Measurements from ENCODE around the gene COL20A1. TPM values are rescaled to one million over a fixed set of nuclear protein-coding genes. Genes with fewer than 3 reads are reported as not detected.
A peak's percentile ranks its signal among the peaks of the same experiment; 100 is the strongest.

The COL20A1 gene
- total and polyA plus RNA-seq, 2 donors (not counting 1 experiment from before 2014, with no cell fraction given) = not detected

DNA sequence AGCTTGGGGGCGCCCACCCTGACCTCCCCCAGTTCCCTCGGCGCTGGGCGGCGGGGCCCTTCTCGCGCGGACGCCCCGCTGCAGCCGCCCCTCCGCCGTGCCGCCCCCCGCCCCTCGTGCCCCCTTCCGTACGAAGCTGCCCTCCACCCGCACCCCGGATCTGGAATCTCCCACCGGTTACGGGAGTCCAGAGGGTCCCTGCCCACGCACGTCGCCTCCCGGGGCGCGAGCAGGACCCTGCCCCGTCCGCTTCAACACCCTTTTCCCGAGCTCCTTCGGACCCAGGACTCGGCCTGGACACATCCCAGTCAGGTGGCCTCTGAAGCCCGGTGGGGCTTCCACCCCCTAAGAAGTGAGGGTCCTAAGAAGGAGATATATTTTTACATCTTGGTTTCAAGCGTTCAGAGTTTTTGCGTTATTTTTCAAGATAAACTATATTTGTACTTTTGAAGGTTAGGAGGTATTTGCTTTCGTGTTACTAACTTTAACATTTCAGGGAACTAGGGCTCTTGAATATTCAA is 19.9 kb upstream of the COL20A1 start:
- peak overlapping the region; percentile 80 for H3K9ac ChIP-seq (ENCODE audit: low read length)
- H3K9me3 ChIP-seq (ENCODE audit: control extremely low read depth in 1 of 3, control insufficient read depth in 2 of 3, insufficient read depth in 1 of 3, low read length in 2 of 3) = no peaks in the 10 kb centered on the region
- H3K27me3 ChIP-seq (replicated peaks in 1 of 4; ENCODE audit: control extremely low read depth in 1 of 4, control insufficient read depth in 3 of 4, insufficient read depth in 4 of 4, low read length in 3 of 4) = no peaks in the 10 kb centered on the region
- Mint-ChIP-seq H3K27me3 (no peaks in the 10 kb centered on the region), H3K27ac (peak overlapping the region; percentile 84), H3K4me3 (peak overlapping the region; percentile 92), H3K9me3 (ENCODE audit: insufficient read depth) (no peaks in the 10 kb centered on the region), H3K4me1 (peaks cover 27% of the 10 kb centered on the region)
- H4K20me1 ChIP-seq (ENCODE audit: control insufficient read depth, insufficient read depth, low read length, poor library complexity, severe bottlenecking) = peaks cover 41% of the 10 kb centered on the region
- ChIA-PET CTCF (interaction anchor here (1.1 to 2.2 kb wide), 2 partner anchors 36 to 50 kb away, joined by 3 to 8 read pairs; no protein-coding TSS in a partner anchor), POLR2A (no interaction called here)
- H2AFZ ChIP-seq (ENCODE audit: insufficient read depth, low read depth, low read length, poor library complexity, severe bottlenecking) = peak overlapping the region; percentile 83
- 0% methylated on average over 33 of the region's 37 CpGs for WGBS (ENCODE audit: insufficient coverage)
- no peak for DNase-seq
- H3K4me3 ChIP-seq (ENCODE audit: control extremely low read depth in 1 of 5, extremely low read depth in 1 of 5, insufficient read depth in 1 of 5, low read depth in 2 of 5, low read length in 4 of 5) = peak overlapping the region; percentile 55 to 80 (median 69)
- intact Hi-C loops (cut with micrococcal nuclease) = no loop called here
- peak overlapping the region in 1 of 2 donors; percentile 63 for H3K27ac ChIP-seq (ENCODE audit: low read length in 2 of 2)
- H3K4me2 ChIP-seq (replicated peaks; ENCODE audit: low read depth, low read length, poor library complexity, severe bottlenecking) = peak overlapping the region; percentile 93
- H3K36me3 ChIP-seq (replicated peaks in 1 of 2; ENCODE audit: control extremely low read depth in 1 of 2, control insufficient read depth in 1 of 2, extremely low read depth in 1 of 2, insufficient read depth in 2 of 2, low read length in 1 of 2) = peaks cover 0 to 7% of the 10 kb centered on the region in 2 experiments
- peaks cover 47% of the 10 kb centered on the region for H3K79me2 ChIP-seq (ENCODE audit: control insufficient read depth, insufficient read depth, low read length)
- no peak for ATAC-seq (ENCODE audit: low read depth)
- TF ChIP-seq, protein P1, sequence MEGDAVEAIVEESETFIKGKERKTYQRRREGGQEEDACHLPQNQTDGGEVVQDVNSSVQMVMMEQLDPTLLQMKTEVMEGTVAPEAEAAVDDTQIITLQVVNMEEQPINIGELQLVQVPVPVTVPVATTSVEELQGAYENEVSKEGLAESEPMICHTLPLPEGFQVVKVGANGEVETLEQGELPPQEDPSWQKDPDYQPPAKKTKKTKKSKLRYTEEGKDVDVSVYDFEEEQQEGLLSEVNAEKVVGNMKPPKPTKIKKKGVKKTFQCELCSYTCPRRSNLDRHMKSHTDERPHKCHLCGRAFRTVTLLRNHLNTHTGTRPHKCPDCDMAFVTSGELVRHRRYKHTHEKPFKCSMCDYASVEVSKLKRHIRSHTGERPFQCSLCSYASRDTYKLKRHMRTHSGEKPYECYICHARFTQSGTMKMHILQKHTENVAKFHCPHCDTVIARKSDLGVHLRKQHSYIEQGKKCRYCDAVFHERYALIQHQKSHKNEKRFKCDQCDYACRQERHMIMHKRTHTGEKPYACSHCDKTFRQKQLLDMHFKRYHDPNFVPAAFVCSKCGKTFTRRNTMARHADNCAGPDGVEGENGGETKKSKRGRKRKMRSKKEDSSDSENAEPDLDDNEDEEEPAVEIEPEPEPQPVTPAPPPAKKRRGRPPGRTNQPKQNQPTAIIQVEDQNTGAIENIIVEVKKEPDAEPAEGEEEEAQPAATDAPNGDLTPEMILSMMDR (IDR thresholded peaks at IDR 0.05) = no peak
- no peak for TF ChIP-seq EZH2 (IDR thresholded peaks at IDR 0.05; ENCODE audit: borderline replicate concordance, insufficient read depth, low read depth, low read length, poor library complexity, severe bottlenecking)
- H3K4me1 ChIP-seq (ENCODE audit: control insufficient read depth in 2 of 2, insufficient read depth in 2 of 2, low read length in 2 of 2) = peaks cover 13 to 16% of the 10 kb centered on the region in 2 donors

DNA sequence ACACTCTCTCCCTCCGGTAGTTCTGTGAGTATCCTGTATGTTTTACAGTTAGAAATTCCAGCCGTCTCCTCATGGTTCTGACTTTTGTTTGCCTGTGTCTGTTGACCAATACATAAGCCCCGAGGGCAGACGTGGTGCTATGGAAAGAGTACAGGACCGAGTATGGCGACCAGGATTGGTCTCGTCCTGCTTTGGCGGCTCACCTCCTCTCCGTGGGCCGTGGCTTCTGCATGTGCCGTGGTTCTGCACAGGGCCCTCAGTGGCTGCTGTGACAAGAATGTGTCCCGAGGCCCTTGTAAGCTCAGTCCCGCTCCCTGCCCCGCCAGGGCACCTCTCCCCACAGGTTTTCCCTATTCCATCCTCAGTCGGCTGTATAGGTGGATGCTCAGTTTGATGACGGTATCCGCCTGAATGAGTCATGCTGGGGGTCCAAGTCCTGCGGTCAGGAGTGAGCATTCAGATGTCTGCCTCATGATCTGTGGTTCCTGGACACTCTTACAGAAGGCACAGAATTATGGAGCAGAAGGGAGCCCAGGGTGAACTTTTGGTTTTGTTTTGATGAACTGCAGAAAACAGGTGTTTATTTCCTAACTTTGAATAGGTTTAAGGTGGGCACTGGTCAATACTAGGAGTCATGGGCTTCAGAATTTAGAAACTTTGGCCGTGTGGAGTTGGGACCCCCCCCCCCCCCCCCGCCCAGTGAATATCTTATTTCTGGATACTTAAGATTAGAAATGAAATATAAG is 19.2 kb upstream of the COL20A1 start:
- no peaks in the 10 kb centered on the region for H3K27me3 Mint-ChIP-seq
- CTCF ChIA-PET = interaction anchor here (1.1 kb wide), 1 partner anchor 36 kb away, joined by 3 read pairs; no protein-coding TSS in a partner anchor

More for the DNA sequence above, 19.2 kb upstream of the COL20A1 start:
- Histone ChIP-seq H3K79me2 (ENCODE audit: control insufficient read depth, insufficient read depth, low read length) (peaks cover 47% of the 10 kb centered on the region), H3K27me3 (replicated peaks in 1 of 4; ENCODE audit: control extremely low read depth in 1 of 4, control insufficient read depth in 3 of 4, insufficient read depth in 4 of 4, low read length in 3 of 4) (no peaks in the 10 kb centered on the region), H3K9ac (ENCODE audit: low read length) (peak overlapping the region; percentile 80), H3K4me1 (ENCODE audit: control insufficient read depth in 2 of 2, insufficient read depth in 2 of 2, low read length in 2 of 2) (peaks cover 13 to 16% of the 10 kb centered on the region in 2 donors), H3K4me2 (replicated peaks; ENCODE audit: low read depth, low read length, poor library complexity, severe bottlenecking) (peak overlapping the region; percentile 93), H3K36me3 (replicated peaks in 1 of 2; ENCODE audit: control extremely low read depth in 1 of 2, control insufficient read depth in 1 of 2, extremely low read depth in 1 of 2, insufficient read depth in 2 of 2, low read length in 1 of 2) (peaks cover 0 to 13% of the 10 kb centered on the region in 2 experiments), H4K20me1 (ENCODE audit: control insufficient read depth, insufficient read depth, low read length, poor library complexity, severe bottlenecking) (peaks cover 45% of the 10 kb centered on the region), H3K9me3 (ENCODE audit: control extremely low read depth in 1 of 3, control insufficient read depth in 2 of 3, insufficient read depth in 1 of 3, low read length in 2 of 3) (no peaks in the 10 kb centered on the region), H3K27ac (ENCODE audit: low read length in 2 of 2) (no peak overlapping the region), H2AFZ (ENCODE audit: insufficient read depth, low read depth, low read length, poor library complexity, severe bottlenecking) (peak overlapping the region; percentile 83), H3K4me3 (ENCODE audit: control extremely low read depth in 1 of 5, extremely low read depth in 1 of 5, insufficient read depth in 1 of 5, low read depth in 2 of 5, low read length in 4 of 5) (peak overlapping the region; percentile 55 to 80 (median 69))
- no peaks in the 10 kb centered on the region for H3K9me3 Mint-ChIP-seq (ENCODE audit: insufficient read depth)
- H3K4me1 Mint-ChIP-seq = peaks cover 27% of the 10 kb centered on the region
- H3K27ac Mint-ChIP-seq = peak overlapping the region; percentile 84
- TF ChIP-seq EZH2 (IDR thresholded peaks at IDR 0.05; ENCODE audit: borderline replicate concordance, insufficient read depth, low read depth, low read length, poor library complexity, severe bottlenecking) = no peak
- TF ChIP-seq, protein P1 (IDR thresholded peaks at IDR 0.05) = no peak
- POLR2A ChIA-PET = no interaction called here
- DNase-seq (no peak), ATAC-seq (ENCODE audit: low read depth) (no peak)
- H3K4me3 Mint-ChIP-seq = peak overlapping the region; percentile 92
- intact Hi-C loops (cut with micrococcal nuclease) = no loop called here
- WGBS (ENCODE audit: insufficient coverage) = 57% methylated on average over 17 of the region's 20 CpGs

Measured in B cell (primary cell).